Mesothelial cell of epicardium (in vitro differentiated cells): Measurements from ENCODE around the gene CCR6. TPM values are rescaled to one million over a fixed set of nuclear protein-coding genes. Genes with fewer than 3 reads are reported as not detected.
"Not testable (repeated sequence)": the region's sequence is repeated elsewhere in the genome, so short reads cannot be mapped to it uniquely, and the experiment has no call there.

ENCODE experiments used
- DNase-seq, 2 experiments: peaks; one replicate each; pipeline ENCODE4 v3.0.0; 2021; ENCODE audit warnings: low spot score in 2 of 2; ENCODE audit not compliant: unreplicated experiment in 2 of 2
- H3K27ac Mint-ChIP-seq: 2 replicates; pipeline ENCODE4 v1.8.0; 2021; ENCODE audit warnings: mixed read lengths
- H3K27me3 Mint-ChIP-seq: 2 replicates; pipeline ENCODE4 v1.8.0; 2021; ENCODE audit warnings: low read depth, mixed read lengths
- H3K36me3 Mint-ChIP-seq: 2 replicates; pipeline ENCODE4 v1.8.0; 2021; ENCODE audit warnings: mixed read lengths
- H3K4me1 Mint-ChIP-seq: 2 replicates; pipeline ENCODE4 v1.8.0; 2021; ENCODE audit warnings: mixed read lengths
- H3K4me3 Mint-ChIP-seq: 2 replicates; pipeline ENCODE4 v1.8.0; 2021; ENCODE audit warnings: mild to moderate bottlenecking, moderate library complexity, mixed read lengths
- H3K9me3 Mint-ChIP-seq: 2 replicates; pipeline ENCODE4 v1.8.0; 2021; ENCODE audit warnings: mixed read lengths
- CTCF ChIP-seq: fragments of 200-600 bp; sonication (generic); IDR thresholded peaks from one replicate; pipeline ENCODE4 v1.5.0; 2021; ENCODE audit warnings: antibody characterized with exemption; ENCODE audit not compliant: unreplicated experiment
- total RNA-seq: library from RNA; stranded (reverse); gene quantifications from 3 replicates; pipeline ENCODE4 v1.2.1, GENCODE V29; 2021

The CCR6 gene
- total RNA-seq, 1 donor from 2014 or later, result not detected

GRCh38 chr6:167181351-167181750 is 58.5 kb downstream of the CCR6 start:
- peaks cover 27% of the 10 kb centered on the region for H3K27me3 Mint-ChIP-seq
- not testable (repeated sequence) for H3K36me3 Mint-ChIP-seq, H3K4me3 Mint-ChIP-seq, DNase-seq, H3K4me1 Mint-ChIP-seq, H3K27ac Mint-ChIP-seq, H3K9me3 Mint-ChIP-seq

DNA sequence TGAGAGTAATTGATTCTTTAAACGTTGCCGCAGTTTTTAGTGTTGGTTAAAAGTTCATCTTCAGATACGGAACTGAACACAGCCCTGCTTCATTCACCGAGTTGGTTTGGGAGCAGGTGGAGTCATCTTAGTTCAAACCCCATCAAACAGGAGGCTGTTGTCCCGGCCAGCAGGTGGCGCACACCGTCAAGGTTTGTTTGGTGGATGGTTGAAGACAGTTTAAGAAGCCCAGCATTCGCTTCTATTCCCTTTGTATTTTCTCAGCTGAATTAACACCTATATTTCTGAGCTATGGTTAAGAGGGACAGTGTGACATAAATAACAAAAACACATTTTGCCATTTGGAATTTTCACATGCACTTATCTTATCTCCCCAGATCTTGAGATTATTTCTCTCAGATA is 60.0 kb downstream of the CCR6 start:
- H3K27me3 Mint-ChIP-seq, result peaks cover 15% of the 10 kb centered on the region
- H3K36me3 Mint-ChIP-seq, H3K27ac Mint-ChIP-seq, H3K4me3 Mint-ChIP-seq, H3K4me1 Mint-ChIP-seq, H3K9me3 Mint-ChIP-seq, DNase-seq: not testable (repeated sequence)
- TF ChIP-seq CTCF, result peak; percentile 32

DNA sequence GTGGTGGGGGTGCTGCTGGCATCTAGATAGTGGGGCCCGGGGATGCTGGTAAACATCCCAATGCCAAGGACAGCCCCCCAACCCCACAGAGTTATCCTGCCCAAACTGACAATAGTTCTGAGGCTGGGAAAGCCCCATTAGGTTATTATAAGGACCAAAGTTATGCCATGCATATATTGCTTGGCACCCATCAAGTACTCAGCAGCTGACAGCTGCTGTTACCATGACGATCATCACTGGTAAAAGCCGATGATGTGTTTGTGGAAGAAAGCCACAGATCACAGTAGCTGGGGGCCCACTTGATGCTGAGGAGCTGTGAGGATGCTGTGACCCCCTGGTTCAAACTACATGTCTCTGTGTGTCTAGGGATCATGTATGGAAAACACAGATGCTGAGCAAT is 62.2 kb downstream of the CCR6 start:
- not testable (repeated sequence) for DNase-seq, H3K4me3 Mint-ChIP-seq, H3K4me1 Mint-ChIP-seq, H3K27ac Mint-ChIP-seq, H3K36me3 Mint-ChIP-seq, H3K9me3 Mint-ChIP-seq
- H3K27me3 Mint-ChIP-seq, result peaks cover 14% of the 10 kb centered on the region

DNA sequence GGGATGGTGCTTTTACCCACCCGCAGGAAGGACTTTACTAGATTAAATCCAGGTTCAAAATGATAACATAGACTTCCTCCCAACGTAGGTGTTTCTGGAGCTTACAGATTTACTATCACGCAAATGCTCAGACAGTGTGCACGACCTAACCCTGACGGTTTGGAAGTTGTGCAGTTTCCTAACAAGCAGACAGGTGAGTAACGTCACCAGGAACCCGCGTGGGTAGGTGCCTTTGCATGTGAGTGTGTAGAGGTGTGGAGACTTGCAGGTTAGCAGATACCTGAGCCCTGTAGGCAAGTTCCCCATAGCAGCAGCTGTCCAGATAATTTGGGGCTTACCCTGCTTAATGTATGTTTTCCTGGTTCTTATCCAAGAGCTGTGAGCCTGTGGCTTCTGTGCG is 64.4 kb downstream of the CCR6 start:
- H3K4me3 Mint-ChIP-seq, H3K27ac Mint-ChIP-seq, H3K4me1 Mint-ChIP-seq, H3K36me3 Mint-ChIP-seq, DNase-seq, H3K9me3 Mint-ChIP-seq: not testable (repeated sequence)
- H3K27me3 Mint-ChIP-seq, result peaks cover 14% of the 10 kb centered on the region

Other genes starting within 250 kb of the CCR6 start
- gene RNASET2, start 166.5 kb upstream of the CCR6 start, total RNA-seq, result 37.0 to 42.3 TPM (median 41.5 TPM) in 3 replicates
- 24.9 to 27.9 TPM (median 27.5 TPM) in 3 replicates for gene CEP43, start 123.7 kb upstream of the CCR6 start, total RNA-seq
- gene GPR31, start 34.9 kb downstream of the CCR6 start, total RNA-seq, result not detected in 3 replicates
- gene UNC93A, start 168.2 kb downstream of the CCR6 start, total RNA-seq, result not detected in 3 replicates
- gene TTLL2, start 202.0 kb downstream of the CCR6 start, total RNA-seq, result not detected in 3 replicates